ENCODE measurements around the gene ZNF91. TPM values are rescaled to one million over a fixed set of nuclear protein-coding genes. Genes with fewer than 3 reads are reported as not detected.

The ZNF91 gene
- total RNA-seq, 1 donor from 2014 or later = 90.1 TPM

Other genes starting within 250 kb of the ZNF91 start
- gene ZNF724, start 145.1 kb downstream of the ZNF91 start, total RNA-seq = 1.3 TPM

All from Right ventricle myocardium inferior (tissue), 1 donor.